GM12878 (cell line): ENCODE measurements around the gene NAT8L. TPM values are rescaled to one million over a fixed set of nuclear protein-coding genes. Genes with fewer than 3 reads are reported as not detected.

Experiments used
- ATAC-seq: fragments of 200-7000 bp; cut with Tn5 transposase; 3 replicates; pipeline ENCODE4 v1.9.1; 2020; ENCODE audit warnings: mild to moderate bottlenecking, moderate library complexity
- BruUV-seq: library from RNA; stranded (reverse); fragments of 400-500 nt; replicated peaks from 2 replicates; lab custom pipeline; 2021; lab: Mats Ljungman, UMichigan
- CTCF ChIA-PET: fragments of 300-600 bp; sonication (Branson Sonifier 250); formaldehyde crosslinking; extraction: SDS; loops from one replicate; lab custom pipeline; 2021; ENCODE audit warnings: inconsistent platforms; lab: Yijun Ruan, JAX
- POLR2A ChIA-PET: fragments of 350-600 bp; formaldehyde crosslinking; extraction: SDS; loops from one replicate; lab custom pipeline; 2021; ENCODE audit warnings: inconsistent platforms; lab: Charles Lee
- RAD21 ChIA-PET: fragments of 300-600 bp; sonication (Branson Sonifier 250); formaldehyde crosslinking; loops from one replicate; lab custom pipeline; 2023; ENCODE audit warnings: antibody characterized with exemption; ENCODE audit not compliant: unreplicated experiment; lab: Charles Lee
- SMC1A ChIA-PET: fragments of 300-600 bp; sonication (Branson Sonifier 250); formaldehyde crosslinking; loops from one replicate; lab custom pipeline; 2023; ENCODE audit not compliant: unreplicated experiment, uncharacterized antibody; lab: Charles Lee
- DNase-seq: peaks from one replicate; pipeline ENCODE4 v3.0.0-alpha.2; 2011; ENCODE audit warnings: low read depth, low spot score
- FAIRE-seq: peaks from 3 replicates; lab custom pipeline; 2011; peaks lifted over from hg19 to GRCh38; lab: Jason Lieb, UNC
- H2AFZ ChIP-seq: 2 replicates; pipeline ENCODE4 v1.6.0; 2011; ENCODE audit warnings: low read depth, low read length, control low read depth; ENCODE audit not compliant: control insufficient read depth
- H3K27ac ChIP-seq: 2 replicates; pipeline ENCODE4 v1.5.1; 2011; ENCODE audit warnings: control low read depth; ENCODE audit not compliant: control insufficient read depth, insufficient read depth
- H3K27me3 ChIP-seq, 2 experiments: replicated peaks in 1 of 2; 2 replicates each; pipeline versions ENCODE4 v1.6.0 to v1.6.1; 2011; ENCODE audit warnings: low read length in 1 of 2; ENCODE audit not compliant: control insufficient read depth in 2 of 2, insufficient read depth in 2 of 2
- H3K36me3 ChIP-seq, 2 experiments: 2 replicates each; pipeline ENCODE4 v1.5.1; 2011; ENCODE audit warnings: low read length in 1 of 2; ENCODE audit not compliant: control insufficient read depth in 2 of 2, insufficient read depth in 2 of 2
- H3K4me1 ChIP-seq: 2 replicates; pipeline ENCODE4 v1.6.1; 2011; ENCODE audit warnings: mild to moderate bottlenecking, low read length, moderate library complexity, mixed read lengths; ENCODE audit not compliant: control insufficient read depth, insufficient read depth
- H3K4me2 ChIP-seq: 2 replicates; pipeline ENCODE4 v1.6.0; 2011; ENCODE audit warnings: control low read depth; ENCODE audit not compliant: control insufficient read depth, insufficient read depth
- H3K4me3 ChIP-seq: fragments of 200-600 bp; sonication (generic); 2 replicates; pipeline ENCODE4 v1.5.1; 2016
- H3K79me2 ChIP-seq: 2 replicates; pipeline ENCODE4 v1.6.0; 2011; ENCODE audit warnings: low read length; ENCODE audit not compliant: control insufficient read depth, insufficient read depth
- H3K9ac ChIP-seq: 2 replicates; pipeline ENCODE4 v1.8.0; 2011; ENCODE audit warnings: low read length, control low read depth, mixed read lengths; ENCODE audit not compliant: control insufficient read depth, insufficient read depth
- H3K9me3 ChIP-seq: replicated peaks from 3 replicates; pipeline ENCODE4 v1.5.1; 2011; ENCODE audit warnings: mild to moderate bottlenecking, low read length; ENCODE audit not compliant: control insufficient read depth, insufficient read depth
- H4K20me1 ChIP-seq: 2 replicates; pipeline ENCODE4 v1.6.0; 2011; ENCODE audit not compliant: control insufficient read depth, insufficient read depth
- ASH2L ChIP-seq: fragments of 300-600, 200-600 bp; sonication (generic); IDR thresholded peaks from 2 replicates; pipeline ENCODE4 v1.6.1; 2017; ENCODE audit warnings: low read depth, mild to moderate bottlenecking, borderline replicate concordance
- ATF2 ChIP-seq: IDR thresholded peaks from 2 replicates; pipeline ENCODE4 v1.6.1; 2012; ENCODE audit warnings: low read length, inconsistent platforms
- HDAC6 ChIP-seq: fragments of 200-600 bp; sonication (generic); IDR thresholded peaks from one replicate; pipeline ENCODE4 v1.8.0; 2017; ENCODE audit warnings: antibody characterized with exemption; ENCODE audit not compliant: unreplicated experiment
- IRF3 ChIP-seq: fragments of 450-650 bp; IDR thresholded peaks from 2 replicates; pipeline ENCODE4 v1.6.1; 2014; ENCODE audit warnings: mild to moderate bottlenecking
- KLF5 ChIP-seq: fragments of 450-650 bp; IDR thresholded peaks from 2 replicates; pipeline ENCODE4 v1.6.1; 2014; ENCODE audit warnings: mild to moderate bottlenecking; ENCODE audit not compliant: partially characterized antibody
- MTA3 ChIP-seq: IDR thresholded peaks from 2 replicates; pipeline ENCODE4 v1.6.1; 2012; ENCODE audit warnings: low read length, inconsistent platforms, borderline replicate concordance
- POLR2A ChIP-seq: IDR thresholded peaks from 2 replicates; pipeline ENCODE4 v1.6.1; 2011; ENCODE audit warnings: low read depth, mild to moderate bottlenecking, low read length
- RAD21 ChIP-seq: IDR thresholded peaks from 2 replicates; pipeline ENCODE4 v1.6.1; 2011; ENCODE audit warnings: mild to moderate bottlenecking, low read depth, low read length, moderate library complexity; ENCODE audit not compliant: insufficient read depth
- SP1 ChIP-seq: IDR thresholded peaks from one replicate; pipeline ENCODE4 v1.6.1; 2011; ENCODE audit warnings: low read depth, low read length
- ZNF217 ChIP-seq: fragments of 450-650 bp; IDR thresholded peaks from 2 replicates; pipeline ENCODE4 v1.6.1; 2017; ENCODE audit warnings: antibody characterized with exemption, mild to moderate bottlenecking
- WGBS: methylation state at CpG from one replicate; pipeline ENCODE4 v1.1.6; 2016; ENCODE audit warnings: low lambda C conversion rate; ENCODE audit not compliant: insufficient replicate concordance, insufficient coverage; ENCODE audit errors: missing lambda C conversion rate; 5-methylcytosine and 5-hydroxymethylcytosine counted together
- in situ Hi-C: fragments of 300-500 bp; cut with MboI; formaldehyde crosslinking; loops from 9 replicates; pipeline ENCODE4 v1.14.3; 2018; ENCODE audit warnings: mixed read lengths
- intact Hi-C: fragments of 100-400 bp; cut with micrococcal nuclease; formaldehyde crosslinking; loops from one replicate; pipeline ENCODE4 v1.14.2; 2022; ENCODE audit not compliant: unreplicated experiment
- polyA plus RNA-seq, 11 experiments: library from polyadenylated mRNA; depleted of rRNA in 4 of 11; unstranded in 6 of 11; stranded (reverse) in 5 of 11; fragments of >200 nt; fragmentation: Nextera tagmentation in 4 of 11; fragmentation: Illumina TruSeq in 1 of 11; extraction: Ambion mirVana in 4 of 11; extraction: Trizol in 1 of 11; gene quantifications; 1 replicate in 1 of 11; 2 replicates in 10 of 11; pipeline versions ENCODE4 v1.2.1 to v1.2.3, GENCODE V29; 2011 to 2016; ENCODE audit warnings: inconsistent platforms in 2 of 11, missing spikeins in 2 of 11, low read depth in 1 of 11
- total RNA-seq, 4 experiments: library from RNA; depleted of rRNA in 3 of 4; stranded (reverse); fragments of >200 nt in 3 of 4; fragmentation: Illumina TruSeq in 1 of 4; extraction: Trizol in 1 of 4; gene quantifications; 2 replicates each; pipeline versions ENCODE4 v1.2.1 to v1.2.3, GENCODE V29; 2013 to 2021

NAT8L gene
- total and polyA plus RNA-seq, 10 of the 15 experiments (the other 5 are each of a cell fraction or from before 2014, with no cell fraction given), result 0.01 to 0.31 (median 0.11) TPM; not detected in 5

- FAIRE-seq, result no peak
- BruUV-seq, result no TSS peak
- TF ChIP-seq IRF3 (no peak), ASH2L (no peak), MTA3 (no peak), ZNF217 (no peak), HDAC6 (no peak), SP1 (no peak), RAD21 (no peak), KLF5 (no peak), ATF2 (no peak), POLR2A (no peak)
- Histone ChIP-seq H3K27me3 (peaks cover 3 to 4% of the 10 kb centered on the region in 2 experiments; a peak in 3 of 4 replicates), H3K9me3 (no peaks in the 10 kb centered on the region), H3K4me1 (peaks cover 8% of the 10 kb centered on the region; the same call in 1 of the 2 replicates), H2AFZ (no peak overlapping the region), H3K4me2 (no peak overlapping the region; the same call in 1 of the 2 replicates), H3K79me2 (no peaks in the 10 kb centered on the region), H4K20me1 (no peaks in the 10 kb centered on the region), H3K4me3 (peak overlapping the region; percentile 64; the same call in 1 of the 2 replicates), H3K9ac (no peak overlapping the region), H3K36me3 (no peaks in the 10 kb centered on the region), H3K27ac (no peak overlapping the region)
- no peak for ATAC-seq
- intact Hi-C loops (no loop called here), in situ Hi-C loops (no loop called here)
- DNase-seq, result no peak
- 74% methylated on average over 8 of the region's 8 CpGs for WGBS
- RAD21 ChIA-PET, result no interaction called here
- POLR2A ChIA-PET, result no interaction called here
- SMC1A ChIA-PET, result no interaction called here
- CTCF ChIA-PET, result no interaction called here
These were observed 16.2 kb upstream of the NAT8L start for GRCh38 chr4:2042947-2043395.
